Measurements from ENCODE around the gene IL17RA.

The IL17RA gene

GRCh38 chr22:17120711-17121232 lies 36.0 kb downstream of the IL17RA start:
- TF ChIP-seq EZH2phosphoT487 (conservative IDR thresholded peaks at IDR 0.05; ENCODE audit: low read length), result no peak
- TF ChIP-seq CTCF (IDR thresholded peaks at IDR 0.05; ENCODE audit: insufficient read depth, low read length, poor library complexity, severe bottlenecking), result no peak
- no peaks in the 10 kb centered on the region for H4K20me1 ChIP-seq (ENCODE audit: low read depth, low read length)
- no peaks in the 10 kb centered on the region for H3K27me3 ChIP-seq (ENCODE audit: low read length)
- peak overlapping the region; percentile 34 for H3K4me3 ChIP-seq (ENCODE audit: insufficient read depth, low read length, poor library complexity, severe bottlenecking)
- no peaks in the 10 kb centered on the region for H3K9me2 ChIP-seq (replicated peaks; ENCODE audit: insufficient read depth, low read length)
- no peak overlapping the region for H3K27ac ChIP-seq (ENCODE audit: low read depth, low read length)
- no peaks in the 10 kb centered on the region for H3K9me3 ChIP-seq (ENCODE audit: insufficient read depth, low read length)
- H3K4me2 ChIP-seq (ENCODE audit: low read depth, low read length, poor library complexity, severe bottlenecking), result peak overlapping the region; percentile 41
- no peaks in the 10 kb centered on the region for H3K79me2 ChIP-seq (ENCODE audit: insufficient read depth, low read length)
- H3F3A ChIP-seq (ENCODE audit: insufficient read depth), result no peaks in the 10 kb centered on the region
- H3K9ac ChIP-seq (ENCODE audit: low read length), result no peak overlapping the region
- H2AFZ ChIP-seq (ENCODE audit: low read depth, low read length, severe bottlenecking), result no peak overlapping the region
- H3K36me3 ChIP-seq (ENCODE audit: low read length), result no peaks in the 10 kb centered on the region

- peak within 1 kb of the TSS; percentile 41 for H3K4me2 ChIP-seq (ENCODE audit: low read depth, low read length, poor library complexity, severe bottlenecking)
- H3K9me2 ChIP-seq (replicated peaks; ENCODE audit: insufficient read depth, low read length), result no peaks in the 10 kb centered on the region
- TF ChIP-seq CTCF (IDR thresholded peaks at IDR 0.05; ENCODE audit: insufficient read depth, low read length, poor library complexity, severe bottlenecking), result no peak
- TF ChIP-seq EZH2phosphoT487 (conservative IDR thresholded peaks at IDR 0.05; ENCODE audit: low read length), result no peak
- H3K9me3 ChIP-seq (ENCODE audit: insufficient read depth, low read length), result no peaks in the 10 kb centered on the region
- no peak within 1 kb of the TSS for H2AFZ ChIP-seq (ENCODE audit: low read depth, low read length, severe bottlenecking)
- no peaks in the 10 kb centered on the region for H4K20me1 ChIP-seq (ENCODE audit: low read depth, low read length)
- H3K36me3 ChIP-seq (ENCODE audit: low read length), result no peaks in the 10 kb centered on the region
- peak within 1 kb of the TSS; percentile 34 for H3K4me3 ChIP-seq (ENCODE audit: insufficient read depth, low read length, poor library complexity, severe bottlenecking)
- no peak within 1 kb of the TSS for H3K27ac ChIP-seq (ENCODE audit: low read depth, low read length)
- no peaks in the 10 kb centered on the region for H3F3A ChIP-seq (ENCODE audit: insufficient read depth)
- no peaks in the 10 kb centered on the region for H3K79me2 ChIP-seq (ENCODE audit: insufficient read depth, low read length)
- no peak within 1 kb of the TSS for H3K9ac ChIP-seq (ENCODE audit: low read length)
- H3K27me3 ChIP-seq (ENCODE audit: low read length), result no peaks in the 10 kb centered on the region
These were observed 36.7 kb downstream of the IL17RA start, which contains the start of gene TMEM121B for GRCh38 chr22:17121233-17122195. Gene TMEM121B, minus strand, starts transcription at chr22:17121360. Its CDS starts 233 bp downstream, at chr22:17121127.

DNA sequence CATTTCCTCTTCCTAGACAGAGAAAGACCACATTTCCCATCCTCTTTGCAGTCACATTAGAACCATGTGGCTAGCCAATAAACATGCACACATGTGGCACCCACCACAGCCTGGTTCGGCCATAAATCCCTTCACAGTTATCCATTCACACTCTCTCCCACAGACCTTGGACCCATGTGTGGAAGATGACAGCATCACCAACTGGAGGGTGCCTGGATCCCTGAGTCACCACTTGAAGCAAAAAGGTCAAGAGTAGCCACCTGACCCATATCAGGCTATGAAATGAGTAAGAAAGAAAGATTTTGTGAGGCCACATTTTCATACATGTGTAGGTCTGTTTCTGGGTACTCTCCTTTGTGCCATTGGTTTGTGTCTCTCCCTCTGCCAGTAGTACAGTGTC lies 45.4 kb downstream of the IL17RA start:
- H2AFZ ChIP-seq (ENCODE audit: low read depth, low read length, severe bottlenecking), result no peak overlapping the region
- no peak overlapping the region for H3K9ac ChIP-seq (ENCODE audit: low read length)
- H4K20me1 ChIP-seq (ENCODE audit: low read depth, low read length), result no peaks in the 10 kb centered on the region
- H3K4me3 ChIP-seq (ENCODE audit: insufficient read depth, low read length, poor library complexity, severe bottlenecking), result no peak overlapping the region
- no peak overlapping the region for H3K4me2 ChIP-seq (ENCODE audit: low read depth, low read length, poor library complexity, severe bottlenecking)
- H3K27me3 ChIP-seq (ENCODE audit: low read length), result no peaks in the 10 kb centered on the region
- TF ChIP-seq EZH2phosphoT487 (conservative IDR thresholded peaks at IDR 0.05; ENCODE audit: low read length) (no peak), CTCF (IDR thresholded peaks at IDR 0.05; ENCODE audit: insufficient read depth, low read length, poor library complexity, severe bottlenecking) (no peak)
- no peaks in the 10 kb centered on the region for H3K9me3 ChIP-seq (ENCODE audit: insufficient read depth, low read length)
- no peak overlapping the region for H3K27ac ChIP-seq (ENCODE audit: low read depth, low read length)
- H3K79me2 ChIP-seq (ENCODE audit: insufficient read depth, low read length), result no peaks in the 10 kb centered on the region
- H3F3A ChIP-seq (ENCODE audit: insufficient read depth), result no peaks in the 10 kb centered on the region
- no peaks in the 10 kb centered on the region for H3K9me2 ChIP-seq (replicated peaks; ENCODE audit: insufficient read depth, low read length)
- H3K36me3 ChIP-seq (ENCODE audit: low read length), result no peaks in the 10 kb centered on the region
